ENCODE measurements around the gene APOBEC3B. TPM values are rescaled to one million over a fixed set of nuclear protein-coding genes. Genes with fewer than 3 reads are reported as not detected.

Gene APOBEC3B
- total and polyA plus RNA-seq, 2 donors (not counting 3 experiments of a cell fraction or from before 2014, with no cell fraction given): 10.3 to 19.9 TPM

DNA sequence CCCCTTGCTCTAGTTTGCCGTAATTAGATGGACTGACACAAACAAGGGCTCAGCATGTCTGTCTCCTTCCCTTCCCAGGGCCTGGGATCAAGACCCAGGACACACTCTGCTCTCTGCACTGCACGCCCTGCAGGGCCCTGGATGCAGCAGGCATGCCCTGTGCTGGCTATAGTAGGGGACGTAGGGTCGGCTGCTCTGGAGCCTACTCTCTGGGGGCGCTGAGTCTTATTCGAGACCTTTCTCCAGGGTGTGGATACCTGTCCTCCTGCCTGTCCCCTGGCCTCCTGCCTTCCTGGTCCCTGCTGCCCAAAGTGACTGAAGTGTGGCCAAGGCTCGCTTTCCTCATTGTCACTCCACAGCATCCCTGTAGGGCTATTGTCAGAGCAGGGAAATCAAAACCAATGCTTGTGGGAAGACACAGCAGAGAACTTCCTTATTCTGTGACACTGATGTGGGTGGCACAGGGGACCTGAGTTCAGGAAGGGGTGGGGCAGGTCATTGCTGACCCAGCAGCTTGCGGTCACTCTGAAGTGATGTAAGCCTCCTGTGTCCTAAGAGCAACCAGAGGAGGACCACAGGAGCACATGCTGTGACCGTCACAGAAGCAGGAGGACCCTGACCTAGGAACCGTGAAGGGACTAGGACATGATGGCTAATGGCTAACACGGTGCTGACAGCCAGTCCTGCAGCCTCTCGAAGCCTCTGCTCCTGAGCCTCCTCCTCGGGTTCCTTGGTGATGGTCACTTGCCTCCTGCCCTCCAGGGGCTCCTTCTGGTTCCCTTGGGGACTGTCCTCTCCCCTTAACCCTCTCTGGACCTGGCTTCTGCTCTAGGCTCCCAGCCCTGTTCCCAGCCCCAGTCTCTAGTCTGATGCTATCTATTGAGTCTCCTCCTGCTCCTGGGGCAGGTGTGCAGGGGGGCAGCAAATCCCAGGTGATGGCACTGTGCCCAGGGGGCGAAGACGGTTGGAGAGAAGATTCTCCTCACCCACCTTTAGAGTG lies 14.4 kb upstream of the APOBEC3B start:
- H3K36me3 ChIP-seq (ENCODE audit: control insufficient read depth in 2 of 2, extremely low read depth in 1 of 2, insufficient read depth in 2 of 2, low read length in 2 of 2): no peaks in the 10 kb centered on the region
- H3K9ac ChIP-seq (replicated peaks; ENCODE audit: extremely low read depth, insufficient read depth, low read length): no peak overlapping the region
- H3K27me3 ChIP-seq (ENCODE audit: control insufficient read depth in 2 of 2, insufficient read depth in 2 of 2, low read length in 2 of 2): peaks cover 0 to 2% of the 10 kb centered on the region in 2 experiments
- BruUV-seq (replicated peaks): no TSS peak
- H3K79me2 ChIP-seq (ENCODE audit: control insufficient read depth, insufficient read depth, low read length): no peaks in the 10 kb centered on the region
- H2AFZ ChIP-seq (ENCODE audit: low read depth, low read length): no peak overlapping the region
- H3K4me1 ChIP-seq (ENCODE audit: control insufficient read depth, extremely low read depth, insufficient read depth, low read length): no peaks in the 10 kb centered on the region
- H3K27ac ChIP-seq (ENCODE audit: insufficient read depth, low read depth, low read length): no peak overlapping the region
- H3K4me3 ChIP-seq (replicated peaks in 1 of 3; ENCODE audit: insufficient read depth in 1 of 3, low read depth in 1 of 3, low read length in 3 of 3): no peak overlapping the region
- ChIA-PET POLR2A (no interaction called here), CTCF (interaction anchor here (1.4 kb wide), 1 partner anchor 35 kb away, joined by 5 read pairs; no protein-coding TSS in a partner anchor)
- no peak for DNase-seq (ENCODE audit: low read depth, low spot score)
- no peak overlapping the region for H3K4me2 ChIP-seq (ENCODE audit: insufficient read depth, low read length)
- no peaks in the 10 kb centered on the region for H3K9me1 ChIP-seq (replicated peaks; ENCODE audit: control insufficient read depth, extremely low read depth, insufficient read depth, low read length)
- FAIRE-seq: no peak
- H4K20me1 ChIP-seq (replicated peaks; ENCODE audit: control insufficient read depth, extremely low read depth, insufficient read depth, low read length): no peaks in the 10 kb centered on the region
- dilution Hi-C loops (cut with MboI; ENCODE audit: extremely low pct_ligation_motif_present, low sequenced_read_pairs): no loop called here
- TF ChIP-seq, protein P1, sequence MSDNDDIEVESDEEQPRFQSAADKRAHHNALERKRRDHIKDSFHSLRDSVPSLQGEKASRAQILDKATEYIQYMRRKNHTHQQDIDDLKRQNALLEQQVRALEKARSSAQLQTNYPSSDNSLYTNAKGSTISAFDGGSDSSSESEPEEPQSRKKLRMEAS (IDR thresholded peaks at IDR 0.05; ENCODE audit: insufficient read depth, insufficient read length): no peak
- TF ChIP-seq GATA2 (IDR thresholded peaks at IDR 0.05; ENCODE audit: insufficient read depth, insufficient read length, low read depth, low read length) (no peak), POLR2A (IDR thresholded peaks at IDR 0.05; ENCODE audit: low read depth, low read length) (no peak), JUN (IDR thresholded peaks at IDR 0.05; ENCODE audit: borderline replicate concordance, insufficient read depth, insufficient read length, low read depth) (no peak), EZH2 (IDR thresholded peaks at IDR 0.05; ENCODE audit: borderline replicate concordance, low read depth, low read length, severe bottlenecking) (no peak), MYC (IDR thresholded peaks at IDR 0.05; ENCODE audit: low read depth, low read length) (no peak), POLR2AphosphoS5 (IDR thresholded peaks at IDR 0.05; ENCODE audit: insufficient read depth, low read depth, low read length) (no peak)
- TF ChIP-seq, protein P2, sequence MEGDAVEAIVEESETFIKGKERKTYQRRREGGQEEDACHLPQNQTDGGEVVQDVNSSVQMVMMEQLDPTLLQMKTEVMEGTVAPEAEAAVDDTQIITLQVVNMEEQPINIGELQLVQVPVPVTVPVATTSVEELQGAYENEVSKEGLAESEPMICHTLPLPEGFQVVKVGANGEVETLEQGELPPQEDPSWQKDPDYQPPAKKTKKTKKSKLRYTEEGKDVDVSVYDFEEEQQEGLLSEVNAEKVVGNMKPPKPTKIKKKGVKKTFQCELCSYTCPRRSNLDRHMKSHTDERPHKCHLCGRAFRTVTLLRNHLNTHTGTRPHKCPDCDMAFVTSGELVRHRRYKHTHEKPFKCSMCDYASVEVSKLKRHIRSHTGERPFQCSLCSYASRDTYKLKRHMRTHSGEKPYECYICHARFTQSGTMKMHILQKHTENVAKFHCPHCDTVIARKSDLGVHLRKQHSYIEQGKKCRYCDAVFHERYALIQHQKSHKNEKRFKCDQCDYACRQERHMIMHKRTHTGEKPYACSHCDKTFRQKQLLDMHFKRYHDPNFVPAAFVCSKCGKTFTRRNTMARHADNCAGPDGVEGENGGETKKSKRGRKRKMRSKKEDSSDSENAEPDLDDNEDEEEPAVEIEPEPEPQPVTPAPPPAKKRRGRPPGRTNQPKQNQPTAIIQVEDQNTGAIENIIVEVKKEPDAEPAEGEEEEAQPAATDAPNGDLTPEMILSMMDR (IDR thresholded peaks at IDR 0.05; ENCODE audit: extremely low read depth in 1 of 2, insufficient read depth in 1 of 2, low read depth in 1 of 2, low read length in 2 of 2): no peak
- intact Hi-C loops (cut with micrococcal nuclease): no loop called here
- H3K9me3 ChIP-seq (replicated peaks; ENCODE audit: control insufficient read depth, insufficient read depth, low read length): no peaks in the 10 kb centered on the region
